ENCODE data around the gene TXK.

DNA sequence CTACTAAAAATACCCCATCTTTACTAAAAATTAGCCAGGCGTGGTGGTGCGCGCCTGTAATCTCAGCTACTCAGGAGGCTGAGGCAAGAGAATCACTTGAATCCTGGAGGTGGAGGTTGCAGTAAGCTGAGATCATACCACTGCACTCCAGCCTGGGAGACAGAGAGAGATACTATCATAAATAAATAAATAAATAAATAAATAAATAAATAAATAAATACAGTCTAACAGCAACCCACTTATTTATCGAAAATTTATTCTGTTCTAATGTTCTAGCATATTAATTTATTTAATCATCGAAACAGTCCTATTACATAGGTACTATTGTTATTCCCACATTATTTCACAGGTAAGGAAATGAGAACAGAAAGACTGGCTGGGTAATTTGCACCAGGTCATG lies 18.2 kb upstream of the TXK start:
- no peak for TF ChIP-seq CTCF (IDR thresholded peaks at IDR 0.05)
- no peak for TF ChIP-seq EP300 (IDR thresholded peaks at IDR 0.05; ENCODE audit: borderline replicate concordance in 1 of 2, low read depth in 1 of 2, low read length in 1 of 2)
- TF ChIP-seq, protein P1, sequence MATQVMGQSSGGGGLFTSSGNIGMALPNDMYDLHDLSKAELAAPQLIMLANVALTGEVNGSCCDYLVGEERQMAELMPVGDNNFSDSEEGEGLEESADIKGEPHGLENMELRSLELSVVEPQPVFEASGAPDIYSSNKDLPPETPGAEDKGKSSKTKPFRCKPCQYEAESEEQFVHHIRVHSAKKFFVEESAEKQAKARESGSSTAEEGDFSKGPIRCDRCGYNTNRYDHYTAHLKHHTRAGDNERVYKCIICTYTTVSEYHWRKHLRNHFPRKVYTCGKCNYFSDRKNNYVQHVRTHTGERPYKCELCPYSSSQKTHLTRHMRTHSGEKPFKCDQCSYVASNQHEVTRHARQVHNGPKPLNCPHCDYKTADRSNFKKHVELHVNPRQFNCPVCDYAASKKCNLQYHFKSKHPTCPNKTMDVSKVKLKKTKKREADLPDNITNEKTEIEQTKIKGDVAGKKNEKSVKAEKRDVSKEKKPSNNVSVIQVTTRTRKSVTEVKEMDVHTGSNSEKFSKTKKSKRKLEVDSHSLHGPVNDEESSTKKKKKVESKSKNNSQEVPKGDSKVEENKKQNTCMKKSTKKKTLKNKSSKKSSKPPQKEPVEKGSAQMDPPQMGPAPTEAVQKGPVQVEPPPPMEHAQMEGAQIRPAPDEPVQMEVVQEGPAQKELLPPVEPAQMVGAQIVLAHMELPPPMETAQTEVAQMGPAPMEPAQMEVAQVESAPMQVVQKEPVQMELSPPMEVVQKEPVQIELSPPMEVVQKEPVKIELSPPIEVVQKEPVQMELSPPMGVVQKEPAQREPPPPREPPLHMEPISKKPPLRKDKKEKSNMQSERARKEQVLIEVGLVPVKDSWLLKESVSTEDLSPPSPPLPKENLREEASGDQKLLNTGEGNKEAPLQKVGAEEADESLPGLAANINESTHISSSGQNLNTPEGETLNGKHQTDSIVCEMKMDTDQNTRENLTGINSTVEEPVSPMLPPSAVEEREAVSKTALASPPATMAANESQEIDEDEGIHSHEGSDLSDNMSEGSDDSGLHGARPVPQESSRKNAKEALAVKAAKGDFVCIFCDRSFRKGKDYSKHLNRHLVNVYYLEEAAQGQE (IDR thresholded peaks at IDR 0.05; ENCODE audit: low read depth, low read length): no peak
- no peak for TF ChIP-seq TEAD4 (IDR thresholded peaks at IDR 0.05; ENCODE audit: borderline replicate concordance, insufficient read depth)
- no peak for TF ChIP-seq RFX5 (IDR thresholded peaks at IDR 0.05; ENCODE audit: low read length)
